Mononuclear cell (primary cell): ENCODE measurements around the gene METTL25B. TPM values are rescaled to one million over a fixed set of nuclear protein-coding genes. Genes with fewer than 3 reads are reported as not detected.

Source experiments
- H3K27me3 ChIP-seq: 2 replicates; pipeline ENCODE4 v1.6.0; 2011; ENCODE audit warnings: low read length, control low read depth; ENCODE audit not compliant: insufficient read depth
- H3K4me1 ChIP-seq: 2 replicates; pipeline ENCODE4 v1.5.1; 2011; ENCODE audit warnings: mild to moderate bottlenecking, low read length, control low read depth; ENCODE audit not compliant: insufficient read depth
- H3K4me3 ChIP-seq: 2 replicates; pipeline ENCODE4 v1.5.1; 2011; ENCODE audit warnings: mild to moderate bottlenecking, low read length, moderate library complexity
- H3K9me3 ChIP-seq: 2 replicates; pipeline ENCODE4 v1.5.1; 2011; ENCODE audit warnings: low read depth, mild to moderate bottlenecking, control low read depth, low read length
- total RNA-seq: library from RNA; depleted of rRNA; stranded (reverse); fragments of >200 nt; gene quantifications from one replicate; pipeline ENCODE4 v1.2.3, GENCODE V29; 2012

METTL25B gene
- total RNA-seq, 1 donor = 5.0 TPM

DNA sequence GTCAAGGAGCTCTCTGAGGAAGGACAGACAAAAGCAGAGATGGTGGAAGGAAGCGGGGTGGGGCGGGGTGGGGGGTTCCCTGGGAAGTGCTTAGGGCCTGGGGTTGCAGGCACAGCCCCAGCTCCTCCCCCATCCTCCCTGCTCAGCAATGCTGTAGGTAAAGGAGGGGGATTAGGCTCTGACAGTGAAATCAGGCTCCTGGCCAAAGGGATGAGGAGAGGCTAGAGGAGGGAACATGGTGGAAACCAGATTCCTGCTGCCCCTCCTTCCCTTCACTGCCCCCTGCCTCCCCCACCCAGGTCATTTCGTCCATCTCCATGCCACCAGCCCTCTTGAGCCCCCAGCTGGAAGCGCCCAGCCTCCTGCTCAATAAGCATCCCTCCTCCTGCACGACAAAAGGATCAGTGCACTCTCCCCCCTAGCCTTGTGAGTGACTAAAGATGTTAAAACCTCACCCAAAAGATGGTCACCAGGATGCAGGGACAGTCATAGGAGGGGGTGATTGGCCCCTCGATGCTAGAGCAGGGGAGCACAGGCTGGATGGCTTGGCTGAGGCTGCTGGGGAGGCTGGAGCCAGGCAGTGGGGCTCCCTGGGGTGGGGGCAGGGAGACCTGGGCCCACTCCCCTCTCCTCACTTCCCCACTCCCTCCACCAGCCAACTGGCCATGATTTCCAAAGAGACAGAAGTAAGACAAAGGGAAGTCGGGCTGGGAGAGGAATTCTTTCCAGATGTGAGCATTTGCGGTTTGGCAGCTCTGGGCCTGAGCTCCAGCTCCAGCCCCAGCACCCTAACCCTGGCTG is 20.7 kb upstream of the METTL25B start:
- H3K4me3 ChIP-seq = no peak overlapping the region
- no peaks in the 10 kb centered on the region for H3K9me3 ChIP-seq
- H3K27me3 ChIP-seq = peaks cover 39% of the 10 kb centered on the region
- peaks cover 28% of the 10 kb centered on the region for H3K4me1 ChIP-seq

DNA sequence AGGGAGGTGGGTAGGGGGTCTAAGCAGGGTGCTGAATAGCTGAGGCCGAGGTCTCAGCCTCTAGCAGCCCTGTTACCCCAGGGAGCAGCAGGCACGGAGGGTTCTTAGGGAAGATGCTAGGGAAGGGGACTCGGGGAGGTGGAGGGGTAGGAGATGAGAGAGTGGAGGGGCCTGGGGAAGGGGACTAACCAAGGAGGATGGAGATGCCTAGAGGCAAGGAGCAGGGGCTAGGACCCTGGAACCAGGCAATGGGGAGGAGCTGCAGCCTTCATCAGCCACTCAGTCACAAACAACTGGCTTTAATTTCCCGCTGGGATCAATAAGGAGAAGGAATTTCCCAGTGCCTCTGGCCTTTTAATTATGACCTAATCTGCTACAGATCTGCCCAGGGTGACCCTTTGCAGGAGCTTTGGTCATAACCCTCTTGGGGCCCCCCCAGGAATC is 20.0 kb upstream of the METTL25B start:
- peaks cover 28% of the 10 kb centered on the region for H3K4me1 ChIP-seq
- H3K4me3 ChIP-seq = no peak overlapping the region
- H3K27me3 ChIP-seq = peaks cover 33% of the 10 kb centered on the region
- no peaks in the 10 kb centered on the region for H3K9me3 ChIP-seq

DNA sequence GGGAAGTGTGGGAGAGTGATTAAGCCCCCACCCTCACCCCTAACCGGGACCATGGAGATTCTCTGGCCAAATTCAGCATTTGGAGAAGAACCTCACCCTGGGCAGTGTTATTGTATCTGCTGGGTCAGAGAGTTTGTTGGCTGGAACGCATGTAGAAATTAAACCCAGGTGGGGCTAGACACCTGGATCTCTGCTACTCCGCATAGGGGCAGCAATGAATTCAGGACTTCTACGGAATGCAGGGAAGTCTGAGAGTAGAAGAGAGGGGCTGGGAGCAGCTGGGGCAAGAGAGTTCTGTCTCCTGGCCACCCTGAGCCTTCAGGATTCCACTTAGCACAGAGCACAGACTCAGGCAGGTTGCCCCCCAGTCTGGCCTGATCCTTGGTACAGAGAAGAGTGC is 19.2 kb upstream of the METTL25B start:
- no peaks in the 10 kb centered on the region for H3K9me3 ChIP-seq
- no peak overlapping the region for H3K4me3 ChIP-seq
- peaks cover 28% of the 10 kb centered on the region for H3K4me1 ChIP-seq
- peaks cover 25% of the 10 kb centered on the region for H3K27me3 ChIP-seq

DNA sequence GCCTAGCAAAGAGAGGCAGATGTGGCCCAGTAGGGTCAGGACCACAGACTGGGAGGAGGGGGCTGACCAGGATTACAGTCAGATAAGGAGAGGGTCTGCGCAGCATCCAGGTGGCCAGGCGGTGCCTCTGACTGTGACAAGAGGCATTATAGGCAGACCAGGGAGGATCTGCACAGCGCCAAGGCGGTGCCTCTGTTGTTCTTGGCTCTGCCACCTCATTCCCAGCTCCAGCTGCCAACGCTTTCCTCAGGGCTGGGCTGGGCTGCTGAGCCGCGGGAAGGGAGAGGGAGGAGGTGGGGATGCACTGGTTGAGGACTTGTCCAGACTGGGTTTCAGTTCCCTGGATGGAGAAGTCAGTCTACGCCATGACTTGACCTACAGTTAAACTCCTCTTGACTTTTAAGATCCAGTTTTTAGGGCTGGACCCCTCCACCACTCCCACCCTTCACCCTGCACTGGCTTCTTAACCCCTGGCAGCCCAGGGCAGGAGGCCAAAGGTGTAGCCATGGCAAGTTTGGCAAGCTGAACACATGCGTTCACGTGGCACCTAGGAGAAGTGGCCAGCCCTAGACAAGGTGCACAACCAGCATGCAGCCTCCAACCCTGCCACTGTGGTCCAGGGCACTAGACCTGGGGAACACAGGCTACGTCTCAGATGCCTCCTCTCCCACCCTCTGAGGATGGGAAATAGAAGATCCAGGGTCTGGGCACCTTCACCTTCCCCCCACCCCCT is 18.3 kb upstream of the METTL25B start:
- H3K4me1 ChIP-seq = peaks cover 22% of the 10 kb centered on the region
- H3K4me3 ChIP-seq = no peak overlapping the region
- no peaks in the 10 kb centered on the region for H3K9me3 ChIP-seq
- peaks cover 16% of the 10 kb centered on the region for H3K27me3 ChIP-seq

GRCh38 chr1:156711011-156711817 is 17.1 kb upstream of the METTL25B start:
- peaks cover 6% of the 10 kb centered on the region for H3K27me3 ChIP-seq
- H3K4me3 ChIP-seq = no peak overlapping the region
- H3K9me3 ChIP-seq = no peaks in the 10 kb centered on the region
- H3K4me1 ChIP-seq = peaks cover 9% of the 10 kb centered on the region

- Histone ChIP-seq H3K4me1 (no peaks in the 10 kb centered on the region), H3K4me3 (no peak overlapping the region), H3K27me3 (no peaks in the 10 kb centered on the region), H3K9me3 (no peaks in the 10 kb centered on the region)
These were observed 15.6 kb upstream of the METTL25B start for GRCh38 chr1:156712626-156713025.

DNA sequence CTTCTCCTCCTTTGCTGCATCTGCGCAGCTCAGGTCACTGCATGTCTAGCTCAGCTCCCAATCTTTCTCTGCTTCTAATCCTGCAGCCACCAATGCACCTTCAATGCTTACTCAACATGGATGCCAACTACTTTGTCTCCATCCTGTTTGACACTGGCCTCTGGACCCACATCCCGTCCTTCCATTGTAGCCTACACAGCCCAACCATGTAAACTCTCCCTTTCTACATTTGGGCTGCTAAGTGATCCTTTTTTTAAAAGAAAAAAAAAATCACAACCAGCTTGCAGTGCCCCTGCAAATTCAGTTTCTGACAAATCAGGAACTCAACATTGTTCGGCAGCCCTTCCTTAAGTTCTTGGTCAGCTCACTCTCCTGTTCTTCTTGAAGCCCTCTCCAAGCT is 13.4 kb upstream of the METTL25B start:
- Histone ChIP-seq H3K27me3 (no peaks in the 10 kb centered on the region), H3K9me3 (no peaks in the 10 kb centered on the region), H3K4me1 (no peaks in the 10 kb centered on the region), H3K4me3 (no peak overlapping the region)

DNA sequence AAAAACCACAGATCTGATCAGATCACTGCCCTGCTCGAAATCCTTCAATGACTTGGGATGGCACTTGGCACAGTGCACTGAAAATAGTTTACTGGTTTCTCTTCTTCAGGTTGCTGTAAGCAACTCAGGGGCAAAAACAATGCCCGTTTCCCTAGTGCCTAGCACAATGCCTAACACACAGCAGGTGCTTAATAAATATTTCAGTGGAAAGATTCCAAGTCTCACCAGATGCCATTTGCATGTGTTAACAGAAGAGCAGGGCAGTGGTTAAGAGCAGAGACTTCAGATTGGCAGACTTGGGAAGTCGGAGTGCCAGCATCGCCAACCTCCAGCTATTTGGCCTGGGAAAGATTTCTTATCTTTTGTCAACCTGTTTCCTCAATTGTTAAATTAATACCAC is 10.9 kb upstream of the METTL25B start:
- Histone ChIP-seq H3K4me3 (no peak overlapping the region), H3K27me3 (no peaks in the 10 kb centered on the region), H3K9me3 (no peaks in the 10 kb centered on the region), H3K4me1 (no peaks in the 10 kb centered on the region)

GRCh38 chr1:156721131-156721530 is 7.1 kb upstream of the METTL25B start:
- H3K27me3 ChIP-seq = no peaks in the 10 kb centered on the region
- no peak overlapping the region for H3K4me3 ChIP-seq
- no peaks in the 10 kb centered on the region for H3K9me3 ChIP-seq
- peaks cover 14% of the 10 kb centered on the region for H3K4me1 ChIP-seq

DNA sequence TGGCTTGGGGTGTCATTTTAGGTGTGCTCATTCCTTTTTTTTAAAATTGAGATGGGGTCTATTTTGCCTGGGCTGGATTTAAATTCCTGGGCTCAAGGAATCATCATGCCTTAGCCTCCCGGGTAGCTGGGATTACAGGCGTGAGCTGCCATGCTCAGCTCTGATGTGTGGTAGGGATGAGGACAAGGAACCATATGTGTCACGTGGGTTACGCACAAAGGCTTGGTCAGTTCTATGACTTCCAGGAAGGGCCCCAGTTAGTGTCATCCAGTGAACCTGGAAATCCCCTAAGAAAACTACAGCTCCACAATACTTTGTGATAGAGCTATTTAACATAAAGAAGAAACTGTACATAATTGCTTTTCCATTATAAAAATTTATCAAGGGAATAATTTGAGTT is 6.7 kb upstream of the METTL25B start:
- H3K9me3 ChIP-seq = no peaks in the 10 kb centered on the region

DNA sequence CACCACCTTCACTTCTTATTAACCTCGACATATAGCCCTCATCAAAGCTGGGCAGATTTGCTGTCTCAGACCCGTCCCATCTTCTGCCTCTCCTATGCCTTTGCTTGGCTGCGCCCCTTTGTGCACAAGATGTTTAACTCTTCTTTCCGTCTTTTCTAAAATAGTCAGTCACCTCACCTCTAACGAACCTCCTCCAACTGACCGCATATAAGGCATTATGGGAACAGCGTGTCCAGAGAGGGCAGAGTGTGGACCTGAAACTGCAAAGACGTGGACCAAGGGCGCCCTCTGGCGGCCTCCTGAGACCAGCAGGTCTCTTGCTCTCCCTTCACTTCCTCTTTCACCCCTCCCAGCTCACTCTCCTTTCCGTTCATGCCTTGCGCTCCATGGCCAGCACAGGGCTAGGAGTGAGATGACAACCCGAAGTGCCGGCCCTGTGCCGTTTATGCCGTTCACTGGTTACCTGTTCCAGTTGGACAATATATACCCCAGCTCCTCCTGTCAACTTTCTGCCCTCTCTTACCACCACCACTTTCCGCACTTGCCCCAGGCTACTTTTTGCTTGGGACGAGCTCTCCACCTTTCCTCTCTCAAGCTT is 2.5 kb upstream of the METTL25B start:
- Histone ChIP-seq H3K4me3 (peak overlapping the region; percentile 14), H3K27me3 (no peaks in the 10 kb centered on the region), H3K4me1 (peaks cover 41% of the 10 kb centered on the region), H3K9me3 (no peaks in the 10 kb centered on the region)

More for the DNA sequence above, 6.7 kb upstream of the METTL25B start:
- no peak overlapping the region for H3K4me3 ChIP-seq
- no peaks in the 10 kb centered on the region for H3K27me3 ChIP-seq
- H3K4me1 ChIP-seq = peaks cover 18% of the 10 kb centered on the region

DNA sequence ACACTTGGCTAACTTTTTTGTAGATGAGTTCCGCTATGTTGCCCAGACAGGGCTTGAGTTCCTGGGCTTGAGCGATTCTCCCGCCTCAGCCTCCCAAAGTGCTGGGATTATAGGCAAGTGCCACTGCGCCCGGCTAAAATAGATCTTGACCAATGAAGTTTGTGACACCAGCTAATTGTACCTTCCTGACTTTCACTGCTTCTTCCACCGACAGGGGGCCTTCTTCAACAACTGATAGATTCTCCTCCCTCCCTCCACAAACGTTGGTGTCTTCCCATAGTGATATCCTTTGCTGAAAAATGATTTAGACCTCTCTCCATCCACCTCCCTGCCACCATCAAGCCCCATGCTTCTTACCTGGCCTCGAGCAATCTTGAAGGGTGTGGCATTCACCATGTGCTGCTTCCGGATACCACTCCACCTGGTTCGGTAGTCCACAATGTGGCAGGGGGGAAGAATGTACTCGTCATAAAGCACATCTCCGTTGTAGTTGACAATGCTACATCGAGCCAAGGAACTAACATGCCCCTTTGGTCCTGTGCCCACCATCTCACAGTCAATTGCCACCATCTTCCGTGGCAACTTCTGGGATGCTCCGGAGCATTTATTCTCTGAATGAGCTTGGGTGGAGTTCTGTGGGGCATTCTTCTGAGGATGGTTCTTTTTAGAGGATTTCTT is 1.6 kb upstream of the METTL25B start:
- H3K27me3 ChIP-seq = no peaks in the 10 kb centered on the region
- H3K9me3 ChIP-seq = no peaks in the 10 kb centered on the region
- peaks cover 41% of the 10 kb centered on the region for H3K4me1 ChIP-seq
- no peak overlapping the region for H3K4me3 ChIP-seq

GRCh38 chr1:156727492-156727891 is 777 bp upstream of the METTL25B start:
- Histone ChIP-seq H3K9me3 (no peaks in the 10 kb centered on the region), H3K4me3 (peak overlapping the region; percentile 94), H3K27me3 (no peaks in the 10 kb centered on the region), H3K4me1 (peaks cover 41% of the 10 kb centered on the region)
